ACHN (cell line): ENCODE measurements around the gene TTLL10.
"Not testable (repeated sequence)": the region's sequence is repeated elsewhere in the genome, so short reads cannot be mapped to it uniquely, and the experiment has no call there.

Experiments used
- DNase-seq: peaks from one replicate; pipeline ENCODE4 v3.0.0-alpha.2; 2015
- in situ Hi-C: cut with HindIII; loops from 2 replicates; pipeline ENCODE4 v1.10.0; 2017; ENCODE audit warnings: low sequenced_read_pairs, low pct_ligation_motif_present, low pct_unique_long_range_greater_than_20kb

Gene TTLL10

DNA sequence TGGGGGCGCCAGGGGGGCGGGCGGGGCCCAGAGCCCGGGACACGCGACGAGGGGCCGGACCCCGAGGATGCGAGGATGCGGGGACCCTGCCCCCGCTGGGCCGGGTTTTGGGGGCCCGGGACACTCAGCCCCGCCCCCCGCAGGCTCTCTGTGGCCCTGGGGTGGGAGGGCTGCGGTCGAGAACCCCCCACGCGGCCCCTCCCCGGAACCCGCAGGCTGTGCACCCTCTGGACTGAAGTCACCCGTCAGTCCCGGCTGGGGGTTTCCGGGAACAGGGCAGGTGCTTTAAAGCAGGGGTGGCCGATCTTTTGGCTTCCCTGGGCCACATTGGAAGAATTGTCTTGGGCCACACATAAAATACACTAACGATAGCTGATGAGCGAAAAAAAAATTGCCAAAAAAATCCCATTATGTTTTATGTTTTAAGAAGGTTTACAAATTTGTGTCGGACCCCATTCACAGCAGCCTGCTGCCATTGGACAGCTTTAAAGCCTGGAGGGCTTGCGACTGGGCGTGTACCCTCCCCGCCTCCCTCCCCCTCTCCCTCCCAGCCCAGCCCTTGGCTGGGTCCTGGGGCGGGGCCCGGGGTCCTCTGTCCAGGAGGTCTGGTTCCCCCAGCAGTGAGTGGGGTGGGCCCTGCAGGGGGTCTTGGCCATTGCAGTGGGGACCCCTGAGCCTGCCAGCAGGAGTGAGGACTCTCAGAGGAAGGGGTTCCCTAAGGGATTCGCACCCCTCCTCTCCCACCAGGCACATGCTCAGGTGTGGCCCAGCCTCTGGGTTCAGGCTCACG, 36.2 kb upstream of the TTLL10 start:
- in situ Hi-C loops, result no loop called here
- no peak for DNase-seq

DNA sequence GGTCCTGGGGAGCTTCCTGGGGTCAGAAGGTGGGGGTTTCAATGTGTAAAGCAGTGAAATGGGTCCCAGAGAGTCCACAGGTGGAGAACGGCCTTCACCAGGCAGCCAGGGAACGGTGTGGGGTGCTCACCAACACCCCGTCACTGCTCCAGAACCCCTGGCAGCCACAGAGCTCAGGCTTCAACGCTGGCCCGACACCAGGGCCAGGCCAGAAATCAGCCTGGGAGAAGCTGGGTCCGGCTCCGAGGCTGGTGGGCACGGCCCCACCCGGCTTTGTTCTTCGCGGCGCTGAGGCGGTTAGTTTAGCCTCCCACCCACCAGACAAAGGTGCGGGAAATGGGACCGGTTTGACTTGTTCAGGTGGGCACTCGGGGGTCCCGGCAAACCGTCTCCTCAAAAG, 33.0 kb upstream of the TTLL10 start:
- in situ Hi-C loops, result no loop called here
- DNase-seq, result no peak

DNA sequence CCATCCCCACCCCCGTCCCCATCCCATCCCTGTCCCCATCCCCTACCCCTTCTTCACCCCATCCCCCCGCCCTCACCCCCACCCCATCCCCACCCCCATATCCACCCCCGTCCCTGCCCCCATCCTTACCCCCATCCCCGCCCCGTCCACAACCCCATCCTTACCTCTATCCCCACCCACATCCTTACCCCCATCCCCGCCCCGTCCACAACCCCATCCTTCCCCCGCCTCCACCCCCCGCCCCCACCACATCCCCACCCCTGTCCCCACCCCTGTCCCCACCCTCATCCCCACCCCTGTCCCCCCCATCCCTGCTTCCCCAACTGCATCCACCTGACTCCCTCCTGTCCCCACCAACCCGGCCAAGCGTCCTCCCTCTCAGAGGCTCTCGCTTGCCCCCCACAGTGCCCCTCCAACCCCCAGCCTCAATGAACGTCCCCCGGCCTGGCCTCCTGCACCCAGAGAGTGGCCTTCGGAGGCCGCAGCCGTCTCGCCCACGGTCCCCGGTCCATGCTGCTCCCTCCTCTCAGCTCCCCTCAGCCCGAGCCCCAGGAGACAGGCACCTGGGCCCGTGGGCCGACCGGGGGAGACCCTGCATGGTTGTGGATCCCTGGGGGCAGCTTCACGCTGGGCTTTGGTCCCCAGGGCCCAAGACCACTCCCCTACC, 32.3 kb upstream of the TTLL10 start:
- DNase-seq, result no peak
- in situ Hi-C loops, result no loop called here

DNA sequence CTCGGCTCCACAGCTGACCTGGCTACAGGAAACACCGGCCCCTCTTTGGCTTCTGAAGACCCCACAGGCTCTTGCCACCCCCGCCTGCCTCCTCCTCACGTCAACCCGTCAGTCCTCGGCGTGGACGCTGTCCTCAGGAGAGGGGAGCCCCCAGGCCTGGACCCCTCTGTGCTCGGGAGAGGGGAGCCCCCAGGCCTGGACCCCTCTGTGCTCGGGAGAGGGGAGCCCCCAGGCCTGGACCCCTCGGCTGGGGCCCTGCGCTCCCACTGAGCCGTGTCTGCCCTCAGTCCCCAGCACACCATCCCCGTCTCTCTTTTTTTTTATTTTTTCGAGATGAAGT, 31.8 kb upstream of the TTLL10 start:
- in situ Hi-C loops, result no loop called here

DNA sequence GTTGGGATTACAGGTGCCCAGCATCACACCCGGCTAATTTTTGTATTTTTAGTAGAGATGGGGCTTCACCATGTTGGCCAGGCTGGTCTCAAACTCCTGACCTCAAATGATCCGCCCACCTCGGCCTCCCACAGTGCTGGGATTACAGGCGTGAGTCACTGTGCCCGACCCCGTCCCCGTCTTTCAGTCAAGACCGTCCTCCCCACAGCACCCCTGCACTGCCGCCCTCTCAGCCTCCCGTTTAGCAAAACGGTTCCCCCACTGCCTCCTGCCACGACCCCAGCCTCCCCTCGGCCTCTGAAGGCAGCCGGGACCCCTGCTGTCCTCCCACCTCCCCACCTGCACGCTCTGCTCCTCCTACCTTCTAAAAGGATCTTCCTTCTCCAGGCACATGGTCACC, 31.3 kb upstream of the TTLL10 start:
- DNase-seq, in situ Hi-C loops: not testable (repeated sequence)

More for the DNA sequence above, 31.8 kb upstream of the TTLL10 start:
- DNase-seq, result no peak

DNA sequence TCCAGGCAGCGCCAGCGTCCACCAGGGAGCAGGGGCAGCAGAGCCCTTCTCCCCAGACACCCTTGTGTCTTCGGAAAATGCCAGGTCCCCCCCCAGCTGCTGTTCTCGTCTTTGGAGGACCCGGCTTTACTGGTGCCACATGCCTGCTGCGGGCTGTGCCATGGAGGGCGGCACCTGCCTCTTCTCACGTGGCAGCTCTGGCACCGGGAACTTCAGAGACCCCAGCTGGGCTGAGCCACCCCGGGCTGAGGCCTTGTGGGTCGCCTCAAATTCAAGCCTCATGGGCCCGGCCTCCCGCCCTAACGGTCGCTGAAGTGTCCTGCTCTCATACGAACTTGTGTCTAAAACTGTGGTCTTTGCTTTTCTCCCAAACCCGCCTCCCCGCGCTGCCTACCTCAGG, 30.8 kb upstream of the TTLL10 start:
- no peak for DNase-seq
- in situ Hi-C loops, result no loop called here

DNA sequence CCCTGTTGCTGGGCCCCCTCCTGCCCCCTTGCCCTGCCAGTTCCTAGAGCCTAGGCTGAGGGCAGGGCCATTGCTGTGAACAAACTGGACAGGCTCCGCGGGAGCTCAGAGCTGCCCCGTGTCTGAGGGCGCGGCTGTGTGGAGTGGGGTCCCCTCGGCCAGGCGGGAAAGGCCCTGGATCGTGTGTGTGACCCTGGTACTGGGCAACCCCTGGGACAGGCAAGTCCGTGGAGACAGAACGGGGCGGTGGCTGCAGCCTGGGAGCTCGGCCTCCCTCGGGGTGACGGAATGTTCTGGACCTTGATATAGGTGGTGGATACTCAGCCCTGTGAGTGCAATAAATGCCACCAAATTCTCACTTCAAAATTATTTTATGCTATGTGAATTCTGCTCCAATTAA, 30.0 kb upstream of the TTLL10 start:
- in situ Hi-C loops, result no loop called here
- DNase-seq, result no peak

DNA sequence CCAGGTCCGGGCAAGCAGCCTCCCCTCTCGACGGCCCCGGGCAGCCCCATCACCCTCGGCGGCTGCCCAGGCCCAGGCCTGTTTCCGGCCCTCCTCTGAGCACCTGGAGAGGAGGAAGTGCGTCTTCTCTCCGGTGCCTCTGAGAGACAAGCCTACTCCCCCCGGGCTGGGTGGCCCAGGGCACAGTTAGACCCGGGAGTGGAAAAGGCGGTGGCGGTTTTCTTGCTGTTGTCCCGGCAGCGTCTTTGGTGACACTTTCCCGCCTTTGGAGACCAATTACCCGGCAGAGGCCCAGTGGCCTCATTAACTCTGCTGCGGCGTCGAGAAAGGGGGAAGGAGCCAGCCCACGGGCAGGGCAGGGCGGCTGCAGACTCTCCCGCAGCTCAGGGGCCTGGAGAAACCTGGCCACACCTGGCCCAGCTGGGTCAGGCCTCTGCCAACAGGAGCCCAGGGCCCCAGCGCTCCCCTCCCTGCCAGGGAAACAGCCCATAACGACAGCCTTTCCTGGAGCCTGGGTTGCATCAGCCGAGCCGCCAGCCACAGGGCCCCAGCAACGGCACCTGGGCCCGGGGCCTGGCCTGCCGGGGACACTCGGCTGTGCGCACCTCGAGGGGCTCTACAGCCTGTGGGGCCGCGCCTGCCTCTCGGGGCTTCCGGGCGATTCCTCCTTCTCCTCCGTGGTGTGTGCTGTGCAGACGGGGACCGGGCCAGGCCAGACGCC, 29.4 kb upstream of the TTLL10 start:
- no peak for DNase-seq
- in situ Hi-C loops, result no loop called here

DNA sequence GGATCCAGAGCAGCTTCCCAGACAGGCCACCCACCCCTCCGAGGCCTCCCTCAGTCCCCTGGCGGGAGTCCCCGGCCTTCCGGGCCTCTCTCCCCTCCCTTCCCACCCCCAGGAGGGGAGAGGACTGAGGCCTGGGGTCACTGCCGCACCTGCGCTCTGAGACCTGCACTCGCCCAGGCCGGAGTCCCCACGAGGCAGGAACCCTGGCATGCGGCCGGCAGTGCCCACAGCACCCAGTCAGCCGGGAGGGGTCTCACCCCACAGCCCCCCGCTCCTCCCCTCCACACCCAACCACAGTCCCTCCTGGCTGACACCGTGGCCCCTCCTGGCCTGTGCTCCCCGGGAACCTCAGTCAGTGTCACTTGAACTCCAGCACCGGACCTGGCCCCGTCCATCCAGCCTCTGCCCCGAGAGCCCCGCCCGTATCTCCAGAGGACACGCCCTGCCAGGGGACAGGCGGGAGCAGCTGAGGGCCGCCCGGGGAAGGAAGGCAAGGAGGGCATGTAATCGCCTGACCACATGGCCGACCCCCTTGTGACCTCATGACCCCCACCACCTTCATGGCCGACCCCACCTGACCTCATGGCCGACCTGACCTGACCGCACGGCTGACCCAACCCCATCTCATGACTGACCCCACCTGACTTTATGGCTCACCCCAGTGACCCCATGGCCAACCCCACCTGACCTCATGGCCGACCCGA, 28.7 kb upstream of the TTLL10 start:
- DNase-seq, result no peak
- in situ Hi-C loops, result no loop called here

DNA sequence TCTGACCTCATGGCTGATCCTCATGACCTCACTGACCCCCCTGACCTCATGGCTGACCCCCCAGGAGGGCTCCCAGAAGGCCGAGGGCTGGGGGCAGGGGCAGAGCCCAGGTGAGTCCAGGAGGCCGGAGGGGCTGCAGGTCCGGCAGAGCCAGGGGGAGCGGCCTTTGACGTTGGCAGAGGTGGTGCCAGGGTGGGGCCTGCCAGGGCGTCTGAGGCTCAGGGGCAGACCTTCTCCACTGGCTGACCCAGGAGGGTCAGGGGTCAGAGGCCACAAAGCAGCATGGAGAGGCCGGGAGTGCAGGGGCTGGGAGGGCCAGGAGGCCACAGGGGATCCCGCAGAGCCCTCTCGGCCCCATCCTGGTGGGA, 28.1 kb upstream of the TTLL10 start:
- DNase-seq, result no peak
- in situ Hi-C loops, result no loop called here

DNA sequence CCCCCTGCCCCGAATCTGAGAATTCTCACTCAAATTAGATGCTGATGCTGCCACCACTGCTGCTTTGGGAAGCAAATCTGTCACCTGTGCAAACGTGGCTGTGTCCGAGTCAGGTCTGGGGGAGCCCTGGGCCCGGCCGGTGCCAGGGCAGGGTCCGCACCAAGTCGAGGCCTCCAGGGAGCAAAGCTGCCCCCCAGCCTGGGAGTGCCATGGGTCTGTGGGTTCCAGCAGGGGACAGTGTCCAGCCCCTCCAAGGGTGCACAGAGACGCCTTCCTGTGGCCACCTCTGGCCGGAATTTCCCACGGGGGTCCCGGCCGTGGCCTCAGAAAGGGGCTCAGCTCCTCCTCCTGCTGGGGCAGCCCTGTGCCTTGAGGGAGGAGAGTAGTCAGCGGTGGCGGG, 27.7 kb upstream of the TTLL10 start:
- in situ Hi-C loops, result no loop called here
- no peak for DNase-seq

DNA sequence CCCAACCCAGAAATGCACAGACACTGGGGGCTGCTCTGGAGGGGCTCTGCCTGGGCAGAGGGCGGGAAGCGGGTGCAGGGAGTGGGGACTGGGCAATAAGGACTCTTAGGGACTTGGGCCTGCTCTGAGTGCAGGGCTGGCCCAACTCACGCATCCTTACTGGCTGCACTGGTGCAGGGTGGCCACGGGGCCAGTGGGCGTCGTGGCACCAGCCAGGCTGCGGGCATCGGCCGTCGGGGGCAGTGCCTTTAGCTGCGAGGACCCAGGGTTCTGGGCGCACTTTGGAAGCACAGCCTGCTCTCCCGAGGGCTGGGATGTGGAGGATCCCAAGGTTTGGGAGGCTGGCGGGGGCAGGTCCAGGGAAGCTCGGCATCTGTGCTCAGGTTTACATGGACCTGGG, 27.1 kb upstream of the TTLL10 start:
- no peak for DNase-seq
- in situ Hi-C loops, result no loop called here

DNA sequence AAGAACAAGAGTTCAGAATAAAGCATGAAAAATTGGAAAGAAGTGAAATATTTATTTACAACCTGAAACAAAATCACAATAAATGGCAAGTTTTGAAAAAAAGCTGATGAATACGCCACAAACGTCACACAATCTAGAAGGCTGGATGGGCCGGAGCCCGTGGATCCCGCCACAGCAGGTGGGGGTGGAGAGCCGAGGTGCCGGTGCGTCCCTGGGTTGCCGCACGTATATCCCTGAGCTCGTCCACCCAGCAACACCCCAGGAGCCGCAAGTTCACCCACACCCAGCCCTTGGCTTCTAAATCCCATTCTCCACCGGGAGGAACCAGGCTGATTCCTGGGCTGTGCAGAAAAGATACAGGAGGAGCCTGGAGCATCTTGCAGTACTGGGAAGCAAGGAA, 25.6 kb upstream of the TTLL10 start:
- in situ Hi-C loops, result no loop called here
- no peak for DNase-seq

DNA sequence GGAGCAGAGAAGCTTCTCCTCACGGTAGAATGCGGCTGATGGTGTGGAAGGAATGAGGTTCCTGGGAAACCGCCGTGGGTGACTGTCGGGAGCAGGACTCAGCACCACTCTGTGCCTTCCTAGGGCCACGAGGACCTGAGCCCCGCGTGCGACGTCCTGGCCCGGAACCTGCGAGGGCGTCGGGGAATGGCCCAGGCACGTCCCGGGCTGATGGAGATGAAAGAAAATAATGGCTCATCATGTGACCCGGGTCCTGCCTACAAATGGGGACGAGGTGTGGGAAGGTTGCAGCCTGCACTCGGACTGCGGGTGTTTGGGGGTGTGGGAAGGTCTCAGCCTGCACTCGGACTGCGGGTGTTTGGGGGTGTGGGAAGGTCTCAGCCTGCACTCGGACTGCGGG, 25.1 kb upstream of the TTLL10 start:
- in situ Hi-C loops, result no loop called here
- no peak for DNase-seq

DNA sequence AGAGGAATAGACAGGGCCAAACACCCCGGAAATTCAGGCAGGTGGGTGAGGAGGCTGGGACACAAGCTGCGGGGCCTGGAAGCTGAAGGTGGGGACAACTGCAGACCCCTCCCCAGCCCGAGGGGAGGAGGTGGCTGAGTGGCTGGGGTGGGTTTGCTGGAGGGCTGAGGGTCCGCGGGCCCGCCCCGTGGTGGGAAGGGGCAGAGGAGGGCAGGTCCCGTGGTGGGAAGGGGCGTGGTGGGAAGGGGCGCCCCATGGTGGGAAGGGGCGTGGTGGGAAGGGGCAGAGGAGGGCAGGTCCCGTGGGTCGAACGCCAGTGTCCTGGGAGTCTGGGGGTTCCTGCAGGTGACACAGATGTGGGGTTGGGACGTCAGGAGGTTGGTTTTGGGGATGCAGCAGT, 24.3 kb upstream of the TTLL10 start:
- in situ Hi-C loops, result no loop called here
- DNase-seq, result no peak

DNA sequence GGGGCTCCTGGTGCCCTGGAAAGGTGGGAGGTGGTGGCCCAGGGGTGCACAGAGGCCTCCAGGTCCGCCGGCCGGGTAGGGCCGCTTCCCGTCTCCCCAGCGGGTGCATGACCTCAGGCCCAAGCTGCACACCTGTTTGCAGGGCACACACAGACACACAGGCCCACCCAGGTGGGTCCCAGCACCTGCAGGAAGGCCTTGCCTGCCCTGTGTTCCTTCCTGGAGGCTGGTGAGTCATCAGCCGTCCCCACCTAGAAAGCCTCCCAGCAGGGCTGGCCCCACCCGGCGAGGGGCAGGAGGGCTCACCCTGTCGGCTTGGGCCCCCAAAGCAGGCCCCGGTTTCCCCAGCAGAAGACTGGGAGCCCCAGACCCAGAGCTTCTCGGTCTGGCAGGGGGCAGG, 23.6 kb upstream of the TTLL10 start:
- DNase-seq, result no peak
- in situ Hi-C loops, result no loop called here

DNA sequence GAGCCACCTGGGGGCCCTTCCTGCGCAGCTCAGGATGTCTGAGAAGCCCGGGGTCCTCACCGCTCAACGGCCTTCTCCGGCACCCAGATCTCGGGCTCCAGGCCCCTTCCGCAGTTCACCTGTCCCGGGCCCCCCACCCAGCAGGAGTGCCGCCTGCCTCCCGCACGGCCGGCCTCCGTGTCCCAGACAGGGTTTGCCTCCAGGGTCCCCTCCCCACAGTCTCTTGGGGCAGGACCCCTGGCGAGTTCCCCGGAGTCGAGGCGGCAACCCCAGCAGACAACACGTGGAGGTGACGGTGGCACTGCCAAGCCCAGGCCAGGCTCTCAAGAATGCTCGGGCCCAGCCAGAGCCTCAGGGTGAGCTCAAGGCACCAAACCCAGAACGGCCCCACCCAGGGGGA, 22.4 kb upstream of the TTLL10 start:
- no peak for DNase-seq
- in situ Hi-C loops, result no loop called here

DNA sequence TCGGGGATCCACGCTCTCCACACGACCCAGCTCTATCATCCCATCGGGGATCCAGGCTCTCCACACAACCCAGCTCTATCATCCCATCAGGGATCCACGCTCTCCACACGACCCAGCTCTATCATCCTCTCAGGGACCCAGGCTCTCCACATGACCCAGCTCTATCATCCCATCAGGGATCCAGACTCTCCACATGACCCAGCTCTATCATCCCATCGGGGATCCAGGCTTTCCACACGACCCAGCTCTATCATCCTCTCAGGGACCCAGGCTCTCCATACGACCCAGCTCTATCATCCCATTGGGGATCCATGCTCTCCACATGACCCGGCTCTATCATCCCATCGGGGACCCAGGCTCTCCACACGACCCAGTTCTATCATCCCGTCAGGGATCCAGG, 21.2 kb upstream of the TTLL10 start:
- DNase-seq, in situ Hi-C loops: not testable (repeated sequence)

DNA sequence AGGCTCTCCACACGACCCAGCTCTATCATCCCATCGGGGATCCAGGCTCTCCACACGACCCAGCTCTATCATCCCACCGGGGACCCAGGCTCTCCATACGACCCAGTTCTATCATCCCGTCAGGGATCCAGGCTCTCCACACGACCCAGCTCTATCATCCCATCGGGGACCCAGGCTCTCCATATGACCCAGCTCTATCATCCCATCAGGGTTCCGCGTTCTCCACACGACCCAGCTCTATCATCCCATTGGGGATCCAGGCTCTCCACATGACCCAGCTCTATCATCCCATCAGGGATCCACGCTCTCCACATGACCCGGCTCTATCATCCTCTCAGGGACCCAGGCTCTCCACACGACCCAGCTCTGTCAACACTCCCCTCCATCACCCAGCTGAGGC, 20.5 kb upstream of the TTLL10 start:
- in situ Hi-C loops, result not testable (repeated sequence)

More for the DNA sequence above, 20.5 kb upstream of the TTLL10 start:
- not testable (repeated sequence) for DNase-seq
